Fibroblast of pulmonary artery (primary cell): ENCODE measurements around the gene GSE1.

ENCODE experiments used
- DNase-seq: peaks from one replicate; pipeline ENCODE4 v3.0.0-alpha.2; 2010; ENCODE audit warnings: low read depth
- H3K4me3 ChIP-seq: replicated peaks from 2 replicates; pipeline ENCODE4 v1.5.1; 2011; ENCODE audit warnings: low read depth, mild to moderate bottlenecking, control low read depth, low read length, moderate library complexity
- CTCF ChIP-seq: IDR thresholded peaks from 2 replicates; pipeline ENCODE4 v1.5.1; 2011; ENCODE audit warnings: mild to moderate bottlenecking, control low read depth, low read length, inconsistent platforms; ENCODE audit errors: missing control alignments

Gene GSE1

GRCh38 chr16:85662976-85663830, 50.1 kb downstream of the GSE1 start:
- H3K4me3 ChIP-seq: no peak overlapping the region
- no peak for TF ChIP-seq CTCF
- DNase-seq: no peak

GRCh38 chr16:85663891-85664321, 50.8 kb downstream of the GSE1 start:
- no peak for DNase-seq
- no peak overlapping the region for H3K4me3 ChIP-seq
- TF ChIP-seq CTCF: no peak

- no peak for DNase-seq
- H3K4me3 ChIP-seq: no peak overlapping the region
- no peak for TF ChIP-seq CTCF
Measured at GRCh38 chr16:85664580-85665372, 51.7 kb downstream of the GSE1 start.

GRCh38 chr16:85665373-85665740, 52.2 kb downstream of the GSE1 start:
- no peak for DNase-seq
- H3K4me3 ChIP-seq: no peak overlapping the region
- no peak for TF ChIP-seq CTCF

GRCh38 chr16:85665929-85666328, 52.8 kb downstream of the GSE1 start:
- no peak for DNase-seq
- H3K4me3 ChIP-seq: no peak overlapping the region
- TF ChIP-seq CTCF: no peak

- DNase-seq: no peak
- TF ChIP-seq CTCF: no peak
- H3K4me3 ChIP-seq: no peak overlapping the region
Measured at GRCh38 chr16:85667261-85667660, 54.1 kb downstream of the GSE1 start.
